Stimulated activated CD8-positive, alpha-beta memory T cell treated with anti-CD3 and anti-CD28 coated beads, Interleukin-12 subunit alpha, Interleukin-12 subunit beta, amount 100 ng/mL, for 4 hours (primary cell): ENCODE data around the gene AKAP7.

Source experiments
- DNase-seq: peaks from one replicate; pipeline ENCODE4 v3.0.0-alpha.2; 2020; ENCODE audit warnings: low read depth

AKAP7 gene

GRCh38 chr6:131134220-131134979, 867 bp upstream of the AKAP7 start:
- no peak for DNase-seq

GRCh38 chr6:131134980-131135243, 355 bp upstream of the AKAP7 start:
- DNase-seq, result no peak

GRCh38 chr6:131136021-131136786, 937 bp downstream of the AKAP7 start:
- DNase-seq, result no peak

- DNase-seq, result no peak
Observed at GRCh38 chr6:131139599-131139998, 4.3 kb downstream of the AKAP7 start.

- no peak for DNase-seq
Observed at GRCh38 chr6:131143319-131143718, 8.1 kb downstream of the AKAP7 start.

DNA sequence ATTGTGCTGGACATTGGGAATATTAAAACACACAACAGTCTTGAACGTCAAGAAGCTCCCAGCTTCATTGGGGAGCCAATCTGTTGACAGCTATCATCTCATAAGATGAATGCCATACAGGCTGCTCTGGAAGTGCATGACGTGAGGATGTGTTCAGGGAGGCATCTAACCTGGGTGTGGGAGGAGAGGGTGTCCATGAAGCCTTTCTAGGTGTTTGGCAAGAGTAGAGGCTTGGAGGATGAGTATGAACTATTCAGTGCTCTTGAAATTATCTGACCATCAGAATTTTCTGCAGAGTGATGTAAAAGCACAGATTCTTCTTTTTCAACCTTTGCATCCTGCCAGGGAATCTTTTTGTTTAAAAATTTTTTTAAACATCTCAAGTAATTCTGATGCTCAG, 11.6 kb downstream of the AKAP7 start:
- DNase-seq, result no peak

DNA sequence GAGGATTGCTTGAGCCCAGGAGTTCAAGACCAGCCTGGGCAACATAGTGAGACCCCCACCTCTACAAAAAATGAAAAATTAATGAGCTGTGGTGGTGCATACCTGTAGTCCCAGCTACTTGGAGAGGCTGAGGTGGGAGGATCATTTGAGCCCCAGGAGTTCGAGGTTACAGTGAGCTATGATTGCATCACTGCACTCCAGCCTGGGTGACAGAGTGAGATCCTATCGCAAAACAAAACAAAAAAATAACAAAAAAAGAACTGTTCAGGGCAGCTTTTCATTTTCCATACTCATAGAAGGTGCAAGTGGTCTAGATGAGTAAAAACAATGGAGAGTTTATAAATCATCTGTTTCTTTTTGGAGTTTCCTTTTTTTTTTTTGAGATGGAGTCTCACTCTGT, 21.1 kb downstream of the AKAP7 start:
- DNase-seq, result no peak

DNA sequence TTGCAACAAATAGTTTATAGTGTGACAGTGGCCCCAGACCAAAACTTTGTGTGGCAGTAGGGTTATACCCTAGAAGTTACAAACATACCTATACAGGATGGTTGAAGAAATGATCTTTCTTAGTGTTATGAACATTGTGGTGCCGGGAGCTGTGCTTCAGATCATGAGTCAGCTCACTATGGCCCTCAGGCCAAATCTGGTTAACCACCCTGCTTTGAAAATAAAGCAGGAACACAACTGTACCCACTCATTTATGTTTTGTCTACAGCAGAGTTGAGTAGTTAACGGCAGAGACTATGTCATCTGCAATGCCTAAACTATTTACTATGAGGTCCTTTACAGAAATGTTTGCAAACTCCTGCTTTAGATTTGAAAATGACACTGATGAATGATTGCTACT, 24.3 kb downstream of the AKAP7 start:
- no peak for DNase-seq

DNA sequence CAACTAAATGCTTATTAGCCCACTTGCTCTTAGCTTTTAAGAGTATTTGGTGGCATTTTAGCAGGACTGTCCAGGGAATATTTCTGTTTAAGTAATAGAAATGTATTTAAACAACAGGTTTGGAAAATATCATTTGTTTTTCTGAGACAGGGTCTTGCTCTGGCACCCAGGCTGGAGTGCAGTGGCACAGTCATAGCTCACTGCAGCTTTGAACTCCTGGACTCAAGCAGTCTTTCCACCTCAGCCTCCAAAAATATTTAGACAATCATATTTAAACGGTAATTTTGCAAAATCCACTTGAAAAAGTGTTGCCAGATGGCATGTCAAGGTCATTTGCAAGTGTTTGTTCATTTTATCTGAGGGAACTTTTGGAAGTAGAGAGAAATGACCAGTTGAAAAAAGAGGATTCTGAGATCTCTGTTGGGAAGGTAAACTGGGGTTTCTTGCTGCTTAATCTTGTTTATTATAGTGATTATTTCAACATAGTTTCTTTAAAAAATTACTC, 25.0 kb downstream of the AKAP7 start:
- DNase-seq, result no peak

- DNase-seq, result no peak
Observed at GRCh38 chr6:131161987-131162386, 26.7 kb downstream of the AKAP7 start.

DNA sequence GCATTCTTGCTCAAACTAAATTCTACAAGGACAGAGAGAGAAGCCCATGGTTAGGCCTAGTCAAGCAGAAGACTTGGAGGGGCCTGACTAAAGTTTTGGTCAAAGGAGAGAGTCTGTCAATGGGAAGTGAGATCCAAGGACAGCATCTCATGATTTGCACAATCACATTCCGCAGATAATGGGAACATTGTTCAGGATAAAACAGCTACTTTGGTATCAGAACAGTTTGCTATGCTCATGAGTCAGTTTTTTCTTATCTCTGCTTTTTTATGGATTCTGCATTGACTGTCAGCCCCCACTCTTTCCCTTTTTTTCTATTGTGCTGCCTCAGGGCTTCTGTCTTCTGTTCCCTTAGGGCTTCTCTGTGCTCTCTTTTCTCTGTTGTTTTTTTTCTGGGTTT, 28.6 kb downstream of the AKAP7 start:
- DNase-seq, result no peak

- no peak for DNase-seq
Observed at GRCh38 chr6:131164506-131164905, 29.2 kb downstream of the AKAP7 start.

- DNase-seq, result no peak
Observed at GRCh38 chr6:131167773-131168172, 32.5 kb downstream of the AKAP7 start.

- no peak for DNase-seq
Observed at GRCh38 chr6:131169613-131170012, 34.3 kb downstream of the AKAP7 start.

- DNase-seq, result no peak
Observed at GRCh38 chr6:131172222-131172621, 37.0 kb downstream of the AKAP7 start.

DNA sequence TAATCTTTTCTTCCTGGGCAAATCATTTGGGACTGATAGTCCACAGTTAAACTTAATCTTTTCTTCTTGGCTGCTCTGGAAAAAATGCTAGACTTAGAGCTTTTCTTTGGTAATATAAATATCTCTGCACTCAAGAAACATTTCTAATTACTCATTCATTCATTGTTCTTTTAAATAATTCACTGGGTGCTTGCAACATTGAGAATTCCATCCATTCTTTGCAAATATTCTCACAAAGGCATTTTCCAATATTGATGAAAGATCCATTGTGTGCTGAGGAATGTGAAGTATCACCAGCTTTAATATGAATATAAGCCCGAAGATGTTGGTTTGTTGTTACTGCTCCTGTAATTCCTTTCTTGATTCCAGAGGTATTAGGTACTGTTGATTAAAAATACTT, 38.4 kb downstream of the AKAP7 start:
- no peak for DNase-seq

GRCh38 chr6:131175564-131175963, 40.3 kb downstream of the AKAP7 start:
- DNase-seq, result no peak

DNA sequence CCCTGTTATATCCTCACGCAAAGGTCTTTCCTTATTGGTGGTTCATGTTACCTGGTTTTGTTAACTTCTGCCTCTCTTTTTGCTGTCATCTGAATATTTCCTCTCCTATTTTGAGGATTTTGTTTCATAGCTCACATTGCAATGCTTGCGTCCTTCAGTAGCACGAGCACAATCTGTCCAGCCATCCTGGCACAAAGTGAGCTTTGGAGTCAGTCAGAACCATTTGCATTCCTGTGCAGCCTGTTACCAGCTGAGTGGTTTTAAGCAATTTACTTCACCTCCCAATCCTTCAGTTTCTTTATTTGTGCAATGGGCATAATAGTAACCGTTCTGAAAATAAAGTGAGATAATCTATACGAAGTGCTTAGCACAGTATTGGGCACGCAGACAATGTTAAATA, 42.7 kb downstream of the AKAP7 start:
- no peak for DNase-seq

GRCh38 chr6:131182991-131183425, 47.7 kb downstream of the AKAP7 start:
- no peak for DNase-seq

GRCh38 chr6:131183427-131184095, 48.3 kb downstream of the AKAP7 start:
- no peak for DNase-seq

DNA sequence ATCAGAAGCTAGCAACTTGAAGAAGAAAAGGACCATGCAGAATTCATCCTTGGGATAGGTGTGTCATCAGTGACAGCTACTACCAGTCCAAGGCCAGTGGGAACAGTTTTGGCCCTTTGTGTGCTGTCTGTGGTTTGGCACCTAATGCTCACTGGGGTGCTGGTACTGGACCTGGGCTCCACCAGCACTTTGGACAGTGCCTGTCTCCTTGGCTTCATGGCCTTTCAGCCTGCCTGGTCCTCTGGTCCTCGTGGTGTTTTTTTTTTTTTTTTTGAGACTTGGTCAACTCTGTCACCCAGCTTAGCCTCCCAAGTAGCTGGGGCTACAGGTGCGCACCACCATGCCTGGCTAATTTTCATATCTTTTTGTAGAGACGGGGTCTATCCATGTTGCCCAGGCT, 56.3 kb downstream of the AKAP7 start:
- no peak for DNase-seq

GRCh38 chr6:131197716-131198115, 62.4 kb downstream of the AKAP7 start:
- DNase-seq, result no peak
